Stimulated activated CD4-positive, alpha-beta T cell treated with anti-CD3 and anti-CD28 coated beads, Interleukin-4, amount 100 ng/mL, for 24 hours (primary cell): ENCODE measurements around the gene GJB4.

Source experiments
- DNase-seq: peaks from one replicate; pipeline ENCODE4 v3.0.0-alpha.2; 2020

GJB4 gene

GRCh38 chr1:34779962-34780361, 20.4 kb downstream of the GJB4 start:
- DNase-seq: no peak

- no peak for DNase-seq
These were observed 21.0 kb downstream of the GJB4 start for GRCh38 chr1:34780528-34780927.

GRCh38 chr1:34781071-34781843, 21.7 kb downstream of the GJB4 start, which contains the start of gene GJB3:
GJB3 (plus strand) TSS chr1:34781214; CDS start chr1:34784763, 3,549 bp downstream.
- no peak for DNase-seq

GRCh38 chr1:34781844-34782391, 22.4 kb downstream of the GJB4 start:
- no peak for DNase-seq

- no peak for DNase-seq
These were observed 25.2 kb downstream of the GJB4 start for GRCh38 chr1:34784751-34785221.

DNA sequence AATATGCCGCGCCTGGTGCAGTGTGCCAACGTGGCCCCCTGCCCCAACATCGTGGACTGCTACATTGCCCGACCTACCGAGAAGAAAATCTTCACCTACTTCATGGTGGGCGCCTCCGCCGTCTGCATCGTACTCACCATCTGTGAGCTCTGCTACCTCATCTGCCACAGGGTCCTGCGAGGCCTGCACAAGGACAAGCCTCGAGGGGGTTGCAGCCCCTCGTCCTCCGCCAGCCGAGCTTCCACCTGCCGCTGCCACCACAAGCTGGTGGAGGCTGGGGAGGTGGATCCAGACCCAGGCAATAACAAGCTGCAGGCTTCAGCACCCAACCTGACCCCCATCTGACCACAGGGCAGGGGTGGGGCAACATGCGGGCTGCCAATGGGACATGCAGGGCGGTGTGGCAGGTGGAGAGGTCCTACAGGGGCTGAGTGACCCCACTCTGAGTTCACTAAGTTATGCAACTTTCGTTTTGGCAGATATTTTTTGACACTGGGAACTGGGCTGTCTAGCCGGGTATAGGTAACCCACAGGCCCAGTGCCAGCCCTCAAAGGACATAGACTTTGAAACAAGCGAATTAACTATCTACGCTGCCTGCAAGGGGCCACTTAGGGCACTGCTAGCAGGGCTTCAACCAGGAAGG, 25.8 kb downstream of the GJB4 start:
- no peak for DNase-seq

- no peak for DNase-seq
These were observed 26.4 kb downstream of the GJB4 start for GRCh38 chr1:34785875-34786470.

DNA sequence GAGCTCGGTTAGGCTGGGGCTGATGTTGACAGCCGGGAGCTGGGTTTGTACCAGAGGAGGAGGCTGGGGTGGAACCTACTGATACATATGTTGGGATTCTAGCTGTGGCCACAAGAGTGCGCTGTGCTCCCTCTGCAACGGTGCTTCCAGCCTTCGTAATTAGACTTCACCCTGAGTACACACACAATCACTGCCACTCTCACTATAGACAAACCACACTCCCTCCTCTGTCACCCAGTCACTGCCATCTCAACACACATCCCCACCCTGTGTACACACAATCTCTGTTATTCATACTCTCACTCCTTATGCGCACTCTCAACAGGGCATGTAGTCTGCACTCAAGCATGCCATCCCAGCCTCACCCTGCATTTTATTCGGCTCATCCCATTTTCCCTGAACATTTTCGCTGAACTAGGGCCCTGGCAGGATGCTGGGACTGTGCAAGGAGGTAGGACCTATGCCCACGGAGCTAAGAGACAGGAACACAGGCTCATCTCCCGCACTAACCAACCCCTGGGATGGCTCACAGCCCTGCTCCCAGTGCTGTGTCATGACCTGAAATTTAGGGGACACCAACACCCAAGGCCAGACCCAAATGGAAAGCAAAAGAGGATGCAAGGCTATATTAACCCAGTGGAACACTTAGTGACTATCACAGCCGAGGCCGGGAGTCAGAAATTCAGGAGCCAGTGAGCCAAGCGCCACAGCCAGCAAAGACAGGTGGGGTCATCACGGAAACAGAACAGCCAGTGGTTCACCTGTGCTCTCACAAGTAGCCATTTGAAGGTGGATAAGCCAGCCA, 27.2 kb downstream of the GJB4 start:
- DNase-seq: peak; percentile 67

DNA sequence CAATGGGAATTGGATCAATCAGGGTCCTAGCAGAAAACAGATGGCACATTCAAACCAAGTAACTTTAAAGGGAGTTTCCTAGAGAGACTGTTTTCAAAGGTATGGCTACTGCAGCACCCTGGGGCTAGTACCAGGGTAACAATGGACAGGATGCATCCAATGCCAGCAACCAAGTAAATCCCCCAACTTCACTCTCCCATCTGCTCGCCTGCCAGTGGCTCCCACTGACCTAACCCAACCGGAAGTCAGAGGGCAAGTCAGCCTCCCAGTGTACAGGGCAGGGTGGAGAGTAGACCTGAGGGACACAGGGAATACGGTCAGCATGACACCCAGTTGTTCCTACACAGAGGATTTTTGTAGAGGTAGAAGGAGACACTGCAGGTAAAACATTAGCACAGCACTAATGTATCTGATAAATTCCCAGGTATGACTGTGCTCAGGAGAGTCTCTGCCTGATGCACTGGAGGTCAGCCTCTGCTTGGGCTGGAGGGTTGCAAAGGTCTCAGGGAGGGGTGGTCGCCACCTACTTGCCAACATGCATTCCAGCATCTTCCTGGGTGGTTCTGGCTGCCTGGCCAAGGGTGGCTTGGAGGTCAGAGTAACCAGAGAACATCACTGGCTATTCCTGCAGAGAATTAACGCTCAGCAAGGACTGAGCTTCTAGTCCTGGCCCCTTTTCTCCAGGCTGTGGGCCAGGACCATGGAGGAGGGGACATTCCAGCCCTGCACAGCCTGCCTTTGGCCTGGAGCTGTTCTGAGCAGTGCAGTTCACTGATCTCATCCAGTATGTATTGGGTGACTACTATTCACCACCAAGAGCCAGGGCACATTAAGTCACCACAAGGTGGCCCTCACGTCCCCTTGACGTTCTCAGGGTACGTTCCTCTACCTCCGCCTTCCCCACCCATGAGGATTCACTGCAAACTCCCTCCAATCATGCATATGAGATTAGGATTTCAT, 28.2 kb downstream of the GJB4 start:
- no peak for DNase-seq

DNA sequence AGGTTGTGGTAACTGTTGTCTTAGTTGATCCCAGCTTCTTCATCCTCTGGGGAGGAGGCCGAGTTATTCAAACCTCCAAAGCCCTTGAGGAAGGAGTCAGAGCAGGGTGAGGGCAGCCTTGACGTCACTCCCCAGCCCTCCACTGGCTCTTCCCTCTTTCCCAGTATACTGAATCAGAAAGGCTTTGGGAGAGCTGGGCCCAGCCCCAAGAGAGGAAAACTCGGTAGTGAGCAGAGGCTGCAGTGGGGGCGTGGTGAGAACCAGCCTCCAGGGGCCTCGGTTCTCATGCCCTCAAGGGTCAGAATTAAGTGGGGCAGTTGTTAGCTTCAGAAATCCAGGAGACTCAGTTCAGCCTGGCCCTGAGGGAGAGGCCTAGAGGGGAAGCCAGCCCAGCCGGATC, 31.4 kb downstream of the GJB4 start:
- no peak for DNase-seq

- DNase-seq: no peak
These were observed 32.9 kb downstream of the GJB4 start for GRCh38 chr1:34792424-34792823.

DNA sequence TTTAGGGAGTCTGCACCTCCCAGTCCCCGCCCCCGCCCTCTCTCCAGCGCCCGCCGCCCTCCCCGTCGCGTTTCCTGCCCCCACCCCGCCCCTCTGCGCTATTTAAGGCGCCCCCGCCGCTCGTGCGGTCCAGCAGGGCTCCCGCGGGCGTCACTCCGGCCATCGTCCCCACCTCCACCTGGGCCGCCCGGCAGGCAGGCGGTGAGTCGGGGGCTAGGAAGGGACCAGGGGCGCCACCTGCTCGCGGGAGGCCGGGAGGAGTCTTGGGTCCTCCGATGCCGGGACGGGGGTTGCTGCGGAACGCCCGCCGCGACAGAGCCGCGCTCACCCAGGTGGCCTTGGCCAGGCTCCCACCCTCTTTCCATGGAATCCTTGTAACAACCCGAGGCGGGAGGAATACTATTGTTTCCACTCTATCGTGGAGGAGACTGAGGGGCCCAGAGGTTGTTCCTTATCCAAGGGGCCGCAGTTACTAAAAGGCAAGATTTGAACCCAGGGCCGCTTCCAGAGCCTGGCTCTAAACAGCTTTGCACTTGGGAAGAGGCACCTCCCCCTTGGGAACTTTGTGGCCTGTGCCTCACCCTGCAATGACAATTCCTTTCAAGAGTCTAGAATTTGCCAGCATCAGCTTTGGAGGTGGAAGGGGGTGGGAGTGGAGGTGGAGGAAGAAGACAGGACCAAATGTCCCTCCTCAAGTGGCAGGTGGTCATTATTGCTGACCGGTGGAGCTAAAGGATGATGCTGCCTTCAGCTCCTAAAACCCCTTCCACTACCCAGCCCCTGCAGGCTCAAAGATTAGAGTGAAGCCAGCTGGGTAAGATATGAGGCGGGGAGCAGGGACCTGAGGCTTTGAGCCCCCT, 33.6 kb downstream of the GJB4 start, which contains the start of gene GJA4:
Gene GJA4 (plus strand): TSS at position 132 of the 860 bp plus-strand sequence. CDS start 1,215 bp downstream, outside the sequence.
- no peak for DNase-seq

DNA sequence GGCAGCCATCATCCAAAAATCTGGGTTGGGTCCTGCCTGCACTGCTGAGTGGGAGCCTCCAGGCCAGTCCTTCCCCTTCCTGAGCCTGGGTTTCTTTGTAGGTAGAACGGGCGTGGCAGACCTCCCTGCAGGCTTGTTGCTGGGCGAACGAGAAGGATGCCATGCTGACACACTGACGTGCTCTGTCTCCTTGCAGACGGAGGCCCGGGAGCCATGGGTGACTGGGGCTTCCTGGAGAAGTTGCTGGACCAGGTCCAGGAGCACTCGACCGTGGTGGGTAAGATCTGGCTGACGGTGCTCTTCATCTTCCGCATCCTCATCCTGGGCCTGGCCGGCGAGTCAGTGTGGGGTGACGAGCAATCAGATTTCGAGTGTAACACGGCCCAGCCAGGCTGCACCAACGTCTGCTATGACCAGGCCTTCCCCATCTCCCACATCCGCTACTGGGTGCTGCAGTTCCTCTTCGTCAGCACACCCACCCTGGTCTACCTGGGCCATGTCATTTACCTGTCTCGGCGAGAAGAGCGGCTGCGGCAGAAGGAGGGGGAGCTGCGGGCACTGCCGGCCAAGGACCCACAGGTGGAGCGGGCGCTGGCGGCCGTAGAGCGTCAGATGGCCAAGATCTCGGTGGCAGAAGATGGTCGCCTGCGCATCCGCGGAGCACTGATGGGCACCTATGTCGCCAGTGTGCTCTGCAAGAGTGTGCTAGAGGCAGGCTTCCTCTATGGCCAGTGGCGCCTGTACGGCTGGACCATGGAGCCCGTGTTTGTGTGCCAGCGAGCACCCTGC, 34.7 kb downstream of the GJB4 start:
- DNase-seq: no peak

GRCh38 chr1:34794790-34795180, 35.2 kb downstream of the GJB4 start:
- no peak for DNase-seq

GRCh38 chr1:34795916-34796315, 36.4 kb downstream of the GJB4 start:
- no peak for DNase-seq

DNA sequence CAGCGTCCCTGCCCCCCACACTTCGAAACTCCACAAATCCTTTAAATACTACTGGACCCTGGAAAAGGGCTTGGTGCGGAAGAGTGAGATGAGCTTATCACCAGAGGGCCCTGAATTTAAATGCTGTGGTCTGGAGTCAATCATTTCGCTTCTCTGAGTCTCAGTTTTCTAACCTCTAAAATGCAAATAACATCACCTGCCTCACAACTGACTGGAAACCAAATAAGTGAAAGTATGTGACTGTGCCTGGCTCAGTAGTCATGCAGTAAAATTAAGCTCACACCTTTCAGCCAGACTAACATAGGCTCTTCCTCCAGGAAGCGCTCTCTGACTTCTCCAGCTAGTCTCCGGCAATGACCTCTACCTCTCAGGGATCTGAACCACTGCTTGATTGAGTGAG, 37.5 kb downstream of the GJB4 start:
- no peak for DNase-seq

- DNase-seq: peak; percentile 20
These were observed 40.7 kb downstream of the GJB4 start for GRCh38 chr1:34800214-34800613.

DNA sequence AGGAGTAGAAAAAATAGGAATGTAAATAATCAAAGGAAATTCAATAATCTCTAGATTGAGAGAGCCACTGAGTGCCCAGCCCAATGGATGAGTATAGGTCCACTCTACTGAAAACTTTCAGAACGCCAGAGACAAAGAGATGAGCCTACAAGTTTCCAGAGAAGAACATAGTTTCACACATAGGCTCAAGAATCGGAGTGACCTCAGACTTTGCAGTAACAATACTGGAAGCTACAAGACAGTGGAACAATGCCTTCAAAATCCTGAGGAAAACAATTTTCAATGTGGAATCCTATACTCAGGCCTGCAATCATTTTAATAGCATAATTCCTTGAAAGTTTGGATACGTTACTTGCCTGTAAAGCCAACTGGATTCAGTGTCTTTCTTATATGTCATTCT, 44.2 kb downstream of the GJB4 start:
- DNase-seq: no peak

GRCh38 chr1:34806396-34806795, 46.9 kb downstream of the GJB4 start:
- no peak for DNase-seq
